SH-SY5Y (cell line): ENCODE results near the gene SUV39H1.

Experiments
- GATA2 ChIP-seq: IDR thresholded peaks from 2 replicates; pipeline ENCODE4 v1.6.1; 2011; ENCODE audit warnings: mild to moderate bottlenecking, low read depth, low read length
- GATA3 ChIP-seq: IDR thresholded peaks from 2 replicates; pipeline ENCODE4 v1.6.1; 2011; ENCODE audit warnings: low read depth, mild to moderate bottlenecking, low read length, moderate library complexity

GRCh38 chrX:48700951-48701653 lies 4.6 kb downstream of the SUV39H1 start:
- TF ChIP-seq GATA2 (no peak), GATA3 (no peak)
